Left cardiac atrium (tissue), 4 donors: ENCODE results near the gene S100A12. TPM values are rescaled to one million over a fixed set of nuclear protein-coding genes. Genes with fewer than 3 reads are reported as not detected.

Experiments
- ATAC-seq, 2 donors: fragments of 200-7000 bp; cut with Tn5 transposase; one replicate each; pipeline ENCODE4 v1.9.1; 2020; ENCODE audit warnings: mild to moderate bottlenecking in 2 of 2, moderate library complexity in 2 of 2
- DNase-seq: peaks from one replicate; pipeline ENCODE4 v3.0.0-alpha.2; 2020
- intact Hi-C, 2 donors: fragments of 100-400 bp; cut with DNase I; formaldehyde crosslinking; loops; one replicate each; pipeline versions ENCODE4 v1.14.1 to v1.15.1; 2022 to 2023
- total RNA-seq, 2 donors: library from RNA; stranded (reverse); fragmentation: NEBNext Ultra II Directional; extraction: Animal tissue kit (Norgen Biotek cat#: 25700); gene quantifications; one replicate each; pipeline ENCODE4 v1.2.1, GENCODE V29; 2021
- donor health status: DM: no; HTN: yes; CAD: no.
- donor health status: DM: no; HTN: yes; CAD: no; lungs with severe emphysema.
- donor health status: DM: yes; HTN: yes; CAD: no.
- donor health status: Dilated cardiomyopathy.

Gene S100A12
- total RNA-seq, 2 donors from 2014 or later, result 5.2 to 8.8 TPM

GRCh38 chr1:153374071-153374470, 1.4 kb downstream of the S100A12 start:
- no peak for DNase-seq
- no peak for ATAC-seq
- intact Hi-C loops, result no loop called here

- DNase-seq, result no peak
- intact Hi-C loops, result no loop called here
- ATAC-seq, result no peak
Measured at GRCh38 chr1:153372571-153372970, 2.9 kb downstream of the S100A12 start.

GRCh38 chr1:153371231-153371630, 4.2 kb downstream of the S100A12 start:
- intact Hi-C loops, result no loop called here
- DNase-seq (no peak), ATAC-seq (no peak)

GRCh38 chr1:153370146-153370545, 5.3 kb downstream of the S100A12 start:
- no peak for ATAC-seq
- DNase-seq, result no peak
- intact Hi-C loops, result no loop called here

- intact Hi-C loops, result no loop called here
- DNase-seq, result no peak
- ATAC-seq, result no peak
Measured at GRCh38 chr1:153368495-153368894, 6.9 kb downstream of the S100A12 start.

GRCh38 chr1:153367090-153367489, 8.3 kb downstream of the S100A12 start:
- no peak for ATAC-seq
- DNase-seq, result no peak
- intact Hi-C loops, result no loop called here

- DNase-seq (no peak), ATAC-seq (no peak)
- intact Hi-C loops, result no loop called here
Measured at GRCh38 chr1:153366261-153366660, 9.2 kb downstream of the S100A12 start.

- intact Hi-C loops, result no loop called here
- ATAC-seq (no peak), DNase-seq (no peak)
Measured at GRCh38 chr1:153365696-153366095, 9.7 kb downstream of the S100A12 start.

GRCh38 chr1:153364766-153365666, 10.4 kb downstream of the S100A12 start:
- DNase-seq (no peak), ATAC-seq (peak; percentile 59 to 78)
- intact Hi-C loops, result no loop called here

GRCh38 chr1:153364156-153364555, 11.3 kb downstream of the S100A12 start:
- ATAC-seq, result no peak
- intact Hi-C loops, result no loop called here

GRCh38 chr1:153363641-153364040, 11.8 kb downstream of the S100A12 start:
- no peak for ATAC-seq
- DNase-seq, result no peak
- intact Hi-C loops, result no loop called here

More at GRCh38 chr1:153364156-153364555, 11.3 kb downstream of the S100A12 start:
- DNase-seq, result no peak

- intact Hi-C loops, result no loop called here
- no peak for ATAC-seq
- DNase-seq, result no peak
Measured at GRCh38 chr1:153362187-153362775, 13.1 kb downstream of the S100A12 start.

- ATAC-seq (no peak), DNase-seq (no peak)
- intact Hi-C loops, result no loop called here
Measured at GRCh38 chr1:153361480-153362109, 13.8 kb downstream of the S100A12 start.

- ATAC-seq (no peak), DNase-seq (no peak)
- intact Hi-C loops, result no loop called here
Measured at GRCh38 chr1:153360592-153361479, 14.6 kb downstream of the S100A12 start.

- intact Hi-C loops, result no loop called here
- ATAC-seq, result no peak
- DNase-seq, result no peak
Measured at GRCh38 chr1:153360190-153360589, 15.2 kb downstream of the S100A12 start.

GRCh38 chr1:153359241-153359640, 16.2 kb downstream of the S100A12 start:
- DNase-seq (no peak), ATAC-seq (no peak)
- intact Hi-C loops, result no loop called here

- no peak for ATAC-seq
- intact Hi-C loops, result no loop called here
- no peak for DNase-seq
Measured at GRCh38 chr1:153358691-153358975, 16.8 kb downstream of the S100A12 start.

- ATAC-seq (no peak), DNase-seq (no peak)
- intact Hi-C loops, result no loop called here
Measured at GRCh38 chr1:153357853-153358690, 17.3 kb downstream of the S100A12 start, which contains the start of gene S100A9. Gene S100A9 (plus strand): TSS chr1:153357854. CDS start chr1:153358284, 430 bp downstream.
